Naive thymus-derived CD4-positive, alpha-beta T cell (primary cell): ENCODE results near the gene SLC6A9. TPM values are rescaled to one million over a fixed set of nuclear protein-coding genes. Genes with fewer than 3 reads are reported as not detected.

Experiments
- ATAC-seq: fragments of 150-1000 bp; cut with Tn5 transposase; 2 replicates; pipeline ENCODE4 v1.10.0; 2021; ENCODE audit warnings: mild to moderate bottlenecking, moderate library complexity
- CTCF ChIA-PET: fragments of 350-600 bp; sonication (Branson Sonifier 250); formaldehyde crosslinking; loops from one replicate; lab custom pipeline; 2021; ENCODE audit warnings: antibody characterized with exemption; lab: Charles Lee
- POLR2A ChIA-PET: fragments of 350-600 bp; sonication (Branson Sonifier 250); formaldehyde crosslinking; loops from one replicate; lab custom pipeline; 2021; ENCODE audit warnings: antibody characterized with exemption, inconsistent platforms; lab: Charles Lee
- DNase-seq, 9 donors: peaks; one replicate each; pipeline versions ENCODE4 v3.0.0 to v3.0.0-alpha.2; 2020 to 2022; ENCODE audit warnings: mixed read lengths in 1 of 9
- H3K27ac ChIP-seq: one replicate; pipeline ENCODE4 v1.7.0; 2013; ENCODE audit warnings: mild to moderate bottlenecking, low read depth, low read length, moderate library complexity
- H3K27me3 ChIP-seq, 2 donors: one replicate each; pipeline ENCODE4 v1.7.0; 2013; ENCODE audit warnings: low read length in 2 of 2, mild to moderate bottlenecking in 2 of 2, moderate library complexity in 2 of 2; ENCODE audit not compliant: control insufficient read depth in 2 of 2, insufficient read depth in 2 of 2
- H3K36me3 ChIP-seq, 3 experiments: 1 replicate in 2 of 3; 2 replicates in 1 of 3; pipeline ENCODE4 v1.7.0; 2013; ENCODE audit warnings: low read length in 3 of 3, mild to moderate bottlenecking in 3 of 3, moderate library complexity in 1 of 3; ENCODE audit not compliant: insufficient read depth in 3 of 3, control insufficient read depth in 2 of 3
- H3K4me1 ChIP-seq, 2 donors: one replicate each; pipeline ENCODE4 v1.7.0; 2013; ENCODE audit warnings: low read length in 2 of 2, mild to moderate bottlenecking in 2 of 2, moderate library complexity in 1 of 2; ENCODE audit not compliant: control insufficient read depth in 2 of 2, insufficient read depth in 2 of 2
- H3K4me3 ChIP-seq: 2 replicates; pipeline ENCODE4 v1.7.0; 2013; ENCODE audit warnings: mild to moderate bottlenecking, low read length
- H3K9me3 ChIP-seq, 3 experiments: 1 replicate in 2 of 3; 2 replicates in 1 of 3; pipeline ENCODE4 v1.7.0; 2013; ENCODE audit warnings: low read length in 3 of 3; ENCODE audit not compliant: control insufficient read depth in 2 of 3
- H3K27ac Mint-ChIP-seq, 9 donors: one replicate each; pipeline ENCODE4 v1.8.0; 2020 to 2022; ENCODE audit warnings: mixed read lengths in 9 of 9, mild to moderate bottlenecking in 8 of 9, moderate library complexity in 5 of 9, inconsistent platforms in 2 of 9
- H3K27me3 Mint-ChIP-seq, 5 donors: one replicate each; pipeline ENCODE4 v1.8.0; 2021 to 2022; ENCODE audit warnings: mixed read lengths in 5 of 5, mild to moderate bottlenecking in 1 of 5
- H3K36me3 Mint-ChIP-seq, 5 donors: one replicate each; pipeline ENCODE4 v1.8.0; 2020 to 2022; ENCODE audit warnings: mixed read lengths in 5 of 5, mild to moderate bottlenecking in 3 of 5, inconsistent platforms in 1 of 5
- H3K4me1 Mint-ChIP-seq, 7 donors: one replicate each; pipeline ENCODE4 v1.8.0; 2020 to 2022; ENCODE audit warnings: mixed read lengths in 7 of 7, mild to moderate bottlenecking in 3 of 7, inconsistent platforms in 1 of 7
- H3K4me3 Mint-ChIP-seq, 10 donors: one replicate each; pipeline ENCODE4 v1.8.0; 2020 to 2022; ENCODE audit warnings: mild to moderate bottlenecking in 10 of 10, mixed read lengths in 10 of 10, moderate library complexity in 6 of 10, inconsistent platforms in 2 of 10
- H3K9me3 Mint-ChIP-seq, 11 donors: one replicate each; pipeline ENCODE4 v1.8.0; 2020 to 2022; ENCODE audit warnings: mixed read lengths in 11 of 11, mild to moderate bottlenecking in 4 of 11, inconsistent platforms in 1 of 11, moderate library complexity in 1 of 11
- intact Hi-C, 2 donors: fragments of 100-400 bp; cut with micrococcal nuclease; formaldehyde crosslinking; loops; one replicate each; pipeline ENCODE4 v1.15.1; 2023
- polyA plus RNA-seq, 2 donors: library from polyadenylated mRNA; unstranded; fragments of 300-500 nt; fragmentation: Illumina TruSeq; gene quantifications; one replicate each; pipeline ENCODE4 v1.2.3, GENCODE V29; 2021
- total RNA-seq, 6 experiments: library from RNA in 5 of 6; stranded (reverse) in 5 of 6; gene quantifications; 1 replicate in 5 of 6; 2 replicates in 1 of 6; pipeline ENCODE4 v1.2.3 and lab custom pipeline; 2021 to 2026

SLC6A9 gene
- total and polyA plus RNA-seq, 7 experiments from 2014 or later = 0.26 to 5.0 (median 0.49) TPM; not detected in 2

GRCh38 chr1:43995984-43996732 lies 35.1 kb downstream of the SLC6A9 start:
- Histone ChIP-seq H3K27ac (no peak overlapping the region), H3K4me3 (no peak overlapping the region), H3K27me3 (peaks cover 0 to 2% of the 10 kb centered on the region in 2 donors), H3K9me3 (no peaks in the 10 kb centered on the region), H3K36me3 (no peaks in the 10 kb centered on the region), H3K4me1 (peaks cover 0 to 6% of the 10 kb centered on the region in 2 donors)
- ChIA-PET CTCF (interaction anchor here (1.0 kb wide), 1 partner anchor 9 kb away, joined by 3 read pairs; no protein-coding TSS in a partner anchor), POLR2A (no interaction called here)
- Mint-ChIP-seq H3K27ac (no peak overlapping the region), H3K27me3 (peaks cover 0 to 4% (median 0%) of the 10 kb centered on the region in 5 donors), H3K9me3 (no peaks in the 10 kb centered on the region), H3K36me3 (no peaks in the 10 kb centered on the region), H3K4me1 (peaks cover 0 to 20% (median 9%) of the 10 kb centered on the region in 7 donors), H3K4me3 (peak overlapping the region in 1 of 10 donors; percentile 25)
- intact Hi-C loops = no loop called here
- DNase-seq (no peak), ATAC-seq (no peak)

DNA sequence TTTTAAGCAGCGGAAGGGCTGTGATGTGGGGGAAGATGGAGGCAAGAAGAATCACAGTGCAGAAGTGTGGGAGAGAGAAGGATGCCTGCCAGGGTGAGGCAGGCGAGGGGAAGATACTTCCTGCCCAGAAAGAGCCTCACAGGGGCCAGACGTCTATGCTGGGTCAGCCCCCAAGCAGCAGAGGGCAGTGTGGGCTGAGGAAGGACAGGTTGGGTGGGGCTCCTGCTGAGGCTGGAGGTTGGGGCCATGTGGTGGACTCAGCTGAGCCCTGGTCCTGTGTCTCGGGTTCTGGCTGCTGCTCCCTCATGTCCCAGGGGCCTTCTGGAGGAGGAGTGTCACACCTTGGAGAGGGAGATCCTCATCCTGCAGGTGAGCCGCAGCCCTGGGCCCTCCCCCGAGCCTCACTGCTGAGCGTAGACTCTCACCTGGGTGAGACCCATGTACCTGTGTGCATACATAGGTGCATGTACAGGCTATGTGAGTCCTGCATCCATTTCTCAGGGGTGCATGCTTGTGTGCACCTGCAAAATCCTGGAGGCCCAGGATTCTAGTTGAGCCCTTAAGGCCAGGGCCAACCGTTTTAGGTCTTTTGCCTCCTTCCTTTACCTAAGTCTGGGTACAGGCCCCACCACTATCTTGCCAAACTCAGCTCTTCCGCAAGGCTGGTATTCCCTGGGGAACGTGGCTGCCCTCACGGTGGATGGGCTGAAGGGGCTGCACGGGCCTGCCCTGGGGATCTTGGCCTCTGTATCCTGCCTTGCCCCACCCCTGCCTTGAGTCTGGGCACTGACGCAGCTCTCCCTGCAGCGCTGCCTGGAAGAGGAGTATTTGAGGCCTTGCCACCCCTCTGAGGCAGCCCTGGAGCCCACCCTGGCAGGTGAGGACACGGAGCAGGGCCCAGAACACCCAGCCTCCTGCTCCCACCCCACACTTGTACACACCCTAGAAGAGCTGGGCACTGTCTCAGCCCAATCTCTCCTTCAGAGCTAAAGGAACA lies 36.2 kb downstream of the SLC6A9 start:
- Mint-ChIP-seq H3K4me3 (no peak overlapping the region), H3K27me3 (peaks cover 0 to 4% (median 0%) of the 10 kb centered on the region in 5 donors), H3K27ac (no peak overlapping the region), H3K4me1 (peaks cover 0 to 20% (median 9%) of the 10 kb centered on the region in 7 donors), H3K36me3 (no peaks in the 10 kb centered on the region), H3K9me3 (no peaks in the 10 kb centered on the region)
- Histone ChIP-seq H3K4me3 (no peak overlapping the region), H3K4me1 (peaks cover 0 to 11% of the 10 kb centered on the region in 2 donors), H3K27me3 (no peaks in the 10 kb centered on the region), H3K36me3 (no peaks in the 10 kb centered on the region), H3K27ac (no peak overlapping the region), H3K9me3 (no peaks in the 10 kb centered on the region)
- CTCF ChIA-PET = interaction anchor here (1.0 kb wide), 1 partner anchor 10 kb away, joined by 3 read pairs; no protein-coding TSS in a partner anchor
- DNase-seq (no peak), ATAC-seq (no peak)
- POLR2A ChIA-PET = interaction anchor here (0.6 kb wide), 1 partner anchor 735 kb away, joined by 3 read pairs; no protein-coding TSS in a partner anchor
- intact Hi-C loops = no loop called here

GRCh38 chr1:43994071-43994470 lies 37.2 kb downstream of the SLC6A9 start:
- no peak overlapping the region for H3K27ac ChIP-seq
- CTCF ChIA-PET = interaction anchor here (0.6 kb wide), 1 partner anchor 291 kb away, joined by 3 read pairs; no protein-coding TSS in a partner anchor
- Mint-ChIP-seq H3K9me3 (no peaks in the 10 kb centered on the region), H3K36me3 (no peaks in the 10 kb centered on the region), H3K27me3 (peaks cover 0 to 4% (median 0%) of the 10 kb centered on the region in 5 donors), H3K27ac (no peak overlapping the region), H3K4me1 (peaks cover 0 to 17% (median 9%) of the 10 kb centered on the region in 7 donors), H3K4me3 (no peak overlapping the region)
- H3K36me3 ChIP-seq = no peaks in the 10 kb centered on the region
- no peak for DNase-seq
- no peak overlapping the region for H3K4me3 ChIP-seq
- no peaks in the 10 kb centered on the region for H3K27me3 ChIP-seq
- POLR2A ChIA-PET = interaction anchor here (0.8 kb wide), 1 partner anchor 19 kb away, joined by 7 read pairs; no protein-coding TSS in a partner anchor
- ATAC-seq = no peak
- H3K4me1 ChIP-seq = peaks cover 0 to 11% of the 10 kb centered on the region in 2 donors
- intact Hi-C loops = no loop called here
- H3K9me3 ChIP-seq = no peaks in the 10 kb centered on the region

DNA sequence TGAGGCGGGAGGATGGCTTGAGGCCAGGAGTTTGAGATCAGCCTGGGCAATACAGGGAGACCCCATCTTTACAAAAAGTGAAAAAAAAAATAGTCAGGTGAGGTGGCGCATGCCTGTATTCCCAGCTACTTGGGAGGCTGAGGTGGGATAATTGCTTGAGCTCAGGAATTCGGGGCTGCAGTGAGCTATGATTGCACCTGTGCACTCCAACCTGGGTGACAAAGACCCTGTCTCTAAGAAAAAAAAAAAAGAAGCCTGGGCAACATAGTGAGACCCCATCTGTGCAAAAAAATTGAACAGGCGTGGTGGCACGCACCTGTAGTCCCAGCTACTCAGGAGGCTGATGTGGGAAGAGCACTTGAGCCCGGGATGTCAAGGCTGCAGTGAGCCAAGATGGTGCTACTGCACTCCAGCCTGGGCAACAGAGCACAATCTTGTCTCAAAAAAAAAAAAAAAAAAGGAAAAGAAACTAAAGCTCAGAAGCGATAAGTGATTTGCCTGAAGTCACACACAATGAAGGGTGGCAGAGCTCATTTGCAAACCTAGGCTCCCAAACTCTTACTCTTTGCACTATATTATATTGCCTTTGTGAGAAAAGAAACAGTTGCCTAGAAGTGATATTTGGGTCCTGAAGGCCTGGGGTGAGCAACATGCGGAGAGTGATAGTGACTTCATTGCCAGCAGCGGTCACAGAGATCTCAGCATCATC lies 37.9 kb downstream of the SLC6A9 start:
- Mint-ChIP-seq H3K27me3 (peaks cover 0 to under 1% (median 0%) of the 10 kb centered on the region in 5 donors), H3K4me1 (peaks cover 0 to 17% (median 9%) of the 10 kb centered on the region in 7 donors), H3K4me3 (peak overlapping the region in 5 of 10 donors; percentile 83 to 94 (median 90)), H3K27ac (no peak overlapping the region), H3K36me3 (no peaks in the 10 kb centered on the region), H3K9me3 (no peaks in the 10 kb centered on the region)
- ATAC-seq = no peak
- Histone ChIP-seq H3K27ac (no peak overlapping the region), H3K9me3 (no peaks in the 10 kb centered on the region), H3K27me3 (no peaks in the 10 kb centered on the region), H3K4me3 (no peak overlapping the region), H3K4me1 (peaks cover 0 to 11% of the 10 kb centered on the region in 2 donors), H3K36me3 (no peaks in the 10 kb centered on the region)
- ChIA-PET POLR2A (interaction anchor here (0.8 kb wide), 1 partner anchor 18 kb away, joined by 7 read pairs; no protein-coding TSS in a partner anchor), CTCF (interaction anchor here (0.6 to 1.2 kb wide), 2 partner anchors 12 to 290 kb away, joined by 3 read pairs; no protein-coding TSS in a partner anchor)
- intact Hi-C loops = no loop called here
- no peak for DNase-seq

GRCh38 chr1:43992232-43992995 lies 38.8 kb downstream of the SLC6A9 start:
- H3K4me3 ChIP-seq = peak overlapping the region; percentile 79
- POLR2A ChIA-PET = interaction anchor here (1.3 kb wide), 1 partner anchor 17 kb away, joined by 5 read pairs; the partner anchor contains the start of gene ATP6V0B
- no peaks in the 10 kb centered on the region for H3K27me3 Mint-ChIP-seq

More at GRCh38 chr1:43992232-43992995, 38.8 kb downstream of the SLC6A9 start:
- Histone ChIP-seq H3K27me3 (no peaks in the 10 kb centered on the region), H3K9me3 (no peaks in the 10 kb centered on the region), H3K36me3 (no peaks in the 10 kb centered on the region), H3K4me1 (peaks cover 0 to 11% of the 10 kb centered on the region in 2 donors), H3K27ac (peak overlapping the region; percentile 72)
- peak overlapping the region in 7 of 9 donors; percentile 30 to 81 (median 60) for H3K27ac Mint-ChIP-seq
- no peak for ATAC-seq
- DNase-seq = no peak
- H3K4me1 Mint-ChIP-seq = peaks cover 0 to 17% (median 9%) of the 10 kb centered on the region in 7 donors
- intact Hi-C loops = no loop called here
- no peaks in the 10 kb centered on the region for H3K9me3 Mint-ChIP-seq
- no peaks in the 10 kb centered on the region for H3K36me3 Mint-ChIP-seq
- CTCF ChIA-PET = interaction anchor here (1.2 kb wide), 1 partner anchor 13 kb away, joined by 3 read pairs; no protein-coding TSS in a partner anchor
- H3K4me3 Mint-ChIP-seq = peak overlapping the region; percentile 83 to 95 (median 92)
